Measurements from ENCODE around the gene COG2. TPM values are rescaled to one million over a fixed set of nuclear protein-coding genes. Genes with fewer than 3 reads are reported as not detected.

COG2 gene
- polyA plus RNA-seq, 1 donor (not counting 4 experiments of a cell fraction or from before 2014, with no cell fraction given): 18.6 TPM

- H3K27ac ChIP-seq (ENCODE audit: control insufficient read depth, insufficient read depth, low read length): no peak overlapping the region
- no peak overlapping the region for H3K9ac ChIP-seq (ENCODE audit: control insufficient read depth, extremely low read depth, insufficient read depth, low read length)
- TF ChIP-seq EZH2 (IDR thresholded peaks at IDR 0.05; ENCODE audit: low read length) (no peak), CTCF (optimal IDR thresholded peaks at IDR 0.05 in 1 of 3, IDR thresholded peaks at IDR 0.05 in 1 of 3, conservative IDR thresholded peaks at IDR 0.05 in 1 of 3; ENCODE audit: extremely low read depth in 1 of 3, insufficient read depth in 2 of 3, low read length in 3 of 3) (no peak)
- no peaks in the 10 kb centered on the region for H4K20me1 ChIP-seq (ENCODE audit: control insufficient read depth, extremely low read depth, insufficient read depth, low read length)
- H3K27me3 ChIP-seq (ENCODE audit: control insufficient read depth, extremely low read depth, insufficient read depth, low read length): no peaks in the 10 kb centered on the region
- no peak overlapping the region for H3K4me2 ChIP-seq (ENCODE audit: control insufficient read depth, extremely low read depth, insufficient read depth, low read depth, low read length)
- FAIRE-seq (no peak), DNase-seq (ENCODE audit: low read depth, low spot score) (no peak)
- H2AFZ ChIP-seq (ENCODE audit: control insufficient read depth, low read length): no peak overlapping the region
- no peaks in the 10 kb centered on the region for H3K9me1 ChIP-seq (ENCODE audit: control insufficient read depth, extremely low read depth, insufficient read depth, low read length)
- no peaks in the 10 kb centered on the region for H3K79me2 ChIP-seq (ENCODE audit: control insufficient read depth, insufficient read depth, low read length)
- H3K36me3 ChIP-seq (ENCODE audit: control insufficient read depth in 2 of 2, extremely low read depth in 1 of 2, insufficient read depth in 2 of 2, low read length in 2 of 2): peaks cover 15% of the 10 kb centered on the region in 2 experiments
- no peaks in the 10 kb centered on the region for H3K4me1 ChIP-seq (ENCODE audit: control insufficient read depth, extremely low read depth, insufficient read depth, low read length)
- dilution Hi-C loops (cut with MboI; ENCODE audit: extremely low pct_ligation_motif_present, low sequenced_read_pairs): no loop called here
- no peak overlapping the region for H3K4me3 ChIP-seq (ENCODE audit: control insufficient read depth in 2 of 3, extremely low read depth in 1 of 3, insufficient read depth in 2 of 3, low read depth in 1 of 3, low read length in 3 of 3)
- H3K9me3 ChIP-seq (ENCODE audit: control insufficient read depth, low read depth, low read length): no peaks in the 10 kb centered on the region
These were observed 52.7 kb downstream of the COG2 start for GRCh38 chr1:230694991-230695390.

- Histone ChIP-seq H3K4me3 (ENCODE audit: control insufficient read depth in 2 of 3, extremely low read depth in 1 of 3, insufficient read depth in 2 of 3, low read depth in 1 of 3, low read length in 3 of 3) (no peak overlapping the region), H3K27ac (ENCODE audit: control insufficient read depth, insufficient read depth, low read length) (no peak overlapping the region), H3K9me3 (ENCODE audit: control insufficient read depth, low read depth, low read length) (no peaks in the 10 kb centered on the region), H3K79me2 (ENCODE audit: control insufficient read depth, insufficient read depth, low read length) (no peaks in the 10 kb centered on the region), H4K20me1 (ENCODE audit: control insufficient read depth, extremely low read depth, insufficient read depth, low read length) (no peaks in the 10 kb centered on the region), H3K27me3 (ENCODE audit: control insufficient read depth, extremely low read depth, insufficient read depth, low read length) (peaks cover under 1% of the 10 kb centered on the region), H3K36me3 (ENCODE audit: control insufficient read depth in 2 of 2, extremely low read depth in 1 of 2, insufficient read depth in 2 of 2, low read length in 2 of 2) (peaks cover 8 to 12% of the 10 kb centered on the region in 2 experiments), H3K4me2 (ENCODE audit: control insufficient read depth, extremely low read depth, insufficient read depth, low read depth, low read length) (no peak overlapping the region), H3K9me1 (ENCODE audit: control insufficient read depth, extremely low read depth, insufficient read depth, low read length) (no peaks in the 10 kb centered on the region), H2AFZ (ENCODE audit: control insufficient read depth, low read length) (no peak overlapping the region), H3K9ac (ENCODE audit: control insufficient read depth, extremely low read depth, insufficient read depth, low read length) (no peak overlapping the region), H3K4me1 (ENCODE audit: control insufficient read depth, extremely low read depth, insufficient read depth, low read length) (no peaks in the 10 kb centered on the region)
- no peak for FAIRE-seq
- TF ChIP-seq EZH2 (IDR thresholded peaks at IDR 0.05; ENCODE audit: low read length): no peak
- TF ChIP-seq CTCF (optimal IDR thresholded peaks at IDR 0.05 in 1 of 3, IDR thresholded peaks at IDR 0.05 in 1 of 3, conservative IDR thresholded peaks at IDR 0.05 in 1 of 3; ENCODE audit: extremely low read depth in 1 of 3, insufficient read depth in 2 of 3, low read length in 3 of 3): no peak
- DNase-seq (ENCODE audit: low read depth, low spot score): no peak
- dilution Hi-C loops (cut with MboI; ENCODE audit: extremely low pct_ligation_motif_present, low sequenced_read_pairs): no loop called here
These were observed 53.9 kb downstream of the COG2 start for GRCh38 chr1:230696218-230696617.

Measured in keratinocyte (primary cell).